Endothelial cell of umbilical vein (primary cell): ENCODE measurements around the gene CPZ. TPM values are rescaled to one million over a fixed set of nuclear protein-coding genes. Genes with fewer than 3 reads are reported as not detected.

Experiments used
- BruUV-seq: library from RNA; stranded (reverse); fragments of 400-500 nt; replicated peaks from 2 replicates; lab custom pipeline; 2021; lab: Mats Ljungman, UMichigan
- CTCF ChIA-PET: fragments of 300-600, 350-600 bp; sonication (Branson Sonifier 250); formaldehyde crosslinking; loops from one replicate; lab custom pipeline; 2021; ENCODE audit warnings: antibody characterized with exemption, inconsistent platforms; lab: Charles Lee
- POLR2A ChIA-PET: fragments of 300-600, 350-600 bp; sonication (Branson Sonifier 250); formaldehyde crosslinking; loops from one replicate; lab custom pipeline; 2021; ENCODE audit warnings: antibody characterized with exemption, inconsistent platforms; lab: Charles Lee
- DNase-seq: peaks from one replicate; pipeline ENCODE4 v3.0.0-alpha.2; 2011; ENCODE audit warnings: low read depth, low spot score
- FAIRE-seq: peaks from 2 replicates; lab custom pipeline; 2011; peaks lifted over from hg19 to GRCh38; lab: Jason Lieb, UNC
- H2AFZ ChIP-seq: 2 replicates; pipeline ENCODE4 v1.6.0; 2012; ENCODE audit warnings: low read depth, low read length, control low read depth, inconsistent platforms
- H3K27ac ChIP-seq: 2 replicates; pipeline ENCODE4 v1.5.1; 2011; ENCODE audit warnings: low read depth, mild to moderate bottlenecking, control low read depth, low read length, moderate library complexity; ENCODE audit not compliant: insufficient read depth
- H3K27me3 ChIP-seq, 2 experiments: 2 replicates each; pipeline versions ENCODE4 v1.6.0 to v1.6.1; 2011; ENCODE audit warnings: low read length in 2 of 2, mixed read lengths in 1 of 2; ENCODE audit not compliant: control insufficient read depth in 2 of 2, insufficient read depth in 2 of 2
- H3K36me3 ChIP-seq, 2 experiments: 2 replicates in 1 of 2; 3 replicates in 1 of 2; pipeline ENCODE4 v1.5.1; 2011; ENCODE audit warnings: low read length in 2 of 2, mild to moderate bottlenecking in 1 of 2, moderate library complexity in 1 of 2; ENCODE audit not compliant: control insufficient read depth in 2 of 2, insufficient read depth in 2 of 2; ENCODE audit errors: extremely low read depth in 1 of 2
- H3K4me1 ChIP-seq: 3 replicates; pipeline ENCODE4 v1.5.1; 2011; ENCODE audit warnings: mild to moderate bottlenecking, low read length; ENCODE audit not compliant: control insufficient read depth, insufficient read depth; ENCODE audit errors: extremely low read depth
- H3K4me2 ChIP-seq: 2 replicates; pipeline ENCODE4 v1.6.1; 2011; ENCODE audit warnings: low read length, control low read depth, mixed read lengths; ENCODE audit not compliant: insufficient read depth
- H3K4me3 ChIP-seq, 3 experiments: fragments of 200-600 bp in 1 of 3; sonication (generic), shearing (Covaris generic) in 1 of 3; replicated peaks in 1 of 3; 2 replicates each; pipeline ENCODE4 v1.5.1; 2011 to 2016; ENCODE audit warnings: control low read depth in 3 of 3, low read length in 3 of 3, mild to moderate bottlenecking in 2 of 3, inconsistent platforms in 1 of 3, low read depth in 1 of 3, moderate library complexity in 1 of 3; ENCODE audit not compliant: insufficient read depth in 1 of 3
- H3K79me2 ChIP-seq: 2 replicates; pipeline ENCODE4 v1.6.0; 2012; ENCODE audit warnings: low read length, inconsistent platforms; ENCODE audit not compliant: control insufficient read depth, insufficient read depth
- H3K9ac ChIP-seq: replicated peaks from 2 replicates; pipeline ENCODE3; 2011; ENCODE audit warnings: low read length, control low read depth; ENCODE audit not compliant: insufficient read depth; ENCODE audit errors: extremely low read depth
- H3K9me1 ChIP-seq: replicated peaks from 3 replicates; pipeline ENCODE4 v1.6.0; 2011; ENCODE audit warnings: mild to moderate bottlenecking, low read length; ENCODE audit not compliant: control insufficient read depth, insufficient read depth; ENCODE audit errors: extremely low read depth
- H3K9me3 ChIP-seq: replicated peaks from 2 replicates; pipeline ENCODE4 v1.5.1; 2012; ENCODE audit warnings: low read length, inconsistent platforms; ENCODE audit not compliant: control insufficient read depth, insufficient read depth
- H4K20me1 ChIP-seq: replicated peaks from 2 replicates; pipeline ENCODE3; 2011; ENCODE audit warnings: mild to moderate bottlenecking, low read length; ENCODE audit not compliant: control insufficient read depth, insufficient read depth; ENCODE audit errors: extremely low read depth
- EZH2 ChIP-seq: IDR thresholded peaks from 2 replicates; pipeline ENCODE4 v1.6.1; 2012; ENCODE audit warnings: borderline replicate concordance, low read depth, mild to moderate bottlenecking, moderate library complexity, low read length, inconsistent platforms; ENCODE audit not compliant: severe bottlenecking
- FOS ChIP-seq: IDR thresholded peaks from 2 replicates; pipeline ENCODE4 v1.6.1; 2011; ENCODE audit warnings: mild to moderate bottlenecking, low read length, moderate library complexity, borderline replicate concordance; ENCODE audit not compliant: insufficient read depth
- GATA2 ChIP-seq: IDR thresholded peaks from 2 replicates; pipeline ENCODE4 v1.7.0; 2011; ENCODE audit warnings: low read depth, mild to moderate bottlenecking, moderate library complexity, mixed read lengths, low read length; ENCODE audit not compliant: insufficient read length, insufficient read depth
- JUN ChIP-seq: IDR thresholded peaks from 2 replicates; pipeline ENCODE4 v1.6.1; 2011; ENCODE audit warnings: borderline replicate concordance, low read depth; ENCODE audit not compliant: insufficient read length, insufficient read depth
- MAX ChIP-seq: IDR thresholded peaks from 2 replicates; pipeline ENCODE4 v1.6.1; 2011; ENCODE audit not compliant: insufficient read depth, insufficient read length
- MYC ChIP-seq: IDR thresholded peaks from one replicate; pipeline ENCODE4 v1.6.1; 2011; ENCODE audit warnings: mild to moderate bottlenecking, low read depth, low read length
- POLR2A ChIP-seq: IDR thresholded peaks from 2 replicates; pipeline ENCODE4 v1.6.1; 2012; ENCODE audit warnings: low read depth, mild to moderate bottlenecking, control low read depth, low read length
- POLR2AphosphoS5 ChIP-seq: IDR thresholded peaks from 2 replicates; pipeline ENCODE4 v1.6.1; 2012; ENCODE audit warnings: low read depth, mild to moderate bottlenecking, control low read depth, low read length, moderate library complexity; ENCODE audit not compliant: insufficient read depth
- dilution Hi-C: fragments of 300-500 bp; cut with MboI; formaldehyde crosslinking; loops from one replicate; pipeline ENCODE4 v1.15.0; 2019; ENCODE audit warnings: low sequenced_read_pairs; ENCODE audit not compliant: extremely low pct_ligation_motif_present
- intact Hi-C: fragments of 100-400 bp; cut with micrococcal nuclease; formaldehyde crosslinking; loops from one replicate; pipeline ENCODE4 v1.10.0; 2022
- polyA plus RNA-seq, 4 experiments: library from polyadenylated mRNA; depleted of rRNA in 3 of 4; stranded (reverse) in 3 of 4; unstranded in 1 of 4; fragments of >200 nt; gene quantifications; 2 replicates each; pipeline versions ENCODE4 v1.2.1 to v1.2.3, GENCODE V29; 2011 to 2012; ENCODE audit warnings: missing spikeins in 1 of 4
- total RNA-seq: library from RNA; stranded (reverse); gene quantifications from 2 replicates; pipeline ENCODE4 v1.2.3, GENCODE V29; 2021
- TF ChIP-seq, protein P1 (sequence below), 2 donors: IDR thresholded peaks; 1 replicate in 1 of 2; 2 replicates in 1 of 2; pipeline ENCODE4 v1.5.1; 2011; ENCODE audit warnings: low read length in 2 of 2, mild to moderate bottlenecking in 2 of 2, moderate library complexity in 2 of 2, control low read depth in 1 of 2, inconsistent platforms in 1 of 2, low read depth in 1 of 2; ENCODE audit not compliant: insufficient read depth in 1 of 2; ENCODE audit errors: extremely low read depth in 1 of 2

Gene CPZ
- total and polyA plus RNA-seq, 2 donors (not counting 3 experiments of a cell fraction or from before 2014, with no cell fraction given), result not detected

- H3K4me3 ChIP-seq, result no peak overlapping the region
- TF ChIP-seq GATA2, result no peak
- TF ChIP-seq, protein P1, sequence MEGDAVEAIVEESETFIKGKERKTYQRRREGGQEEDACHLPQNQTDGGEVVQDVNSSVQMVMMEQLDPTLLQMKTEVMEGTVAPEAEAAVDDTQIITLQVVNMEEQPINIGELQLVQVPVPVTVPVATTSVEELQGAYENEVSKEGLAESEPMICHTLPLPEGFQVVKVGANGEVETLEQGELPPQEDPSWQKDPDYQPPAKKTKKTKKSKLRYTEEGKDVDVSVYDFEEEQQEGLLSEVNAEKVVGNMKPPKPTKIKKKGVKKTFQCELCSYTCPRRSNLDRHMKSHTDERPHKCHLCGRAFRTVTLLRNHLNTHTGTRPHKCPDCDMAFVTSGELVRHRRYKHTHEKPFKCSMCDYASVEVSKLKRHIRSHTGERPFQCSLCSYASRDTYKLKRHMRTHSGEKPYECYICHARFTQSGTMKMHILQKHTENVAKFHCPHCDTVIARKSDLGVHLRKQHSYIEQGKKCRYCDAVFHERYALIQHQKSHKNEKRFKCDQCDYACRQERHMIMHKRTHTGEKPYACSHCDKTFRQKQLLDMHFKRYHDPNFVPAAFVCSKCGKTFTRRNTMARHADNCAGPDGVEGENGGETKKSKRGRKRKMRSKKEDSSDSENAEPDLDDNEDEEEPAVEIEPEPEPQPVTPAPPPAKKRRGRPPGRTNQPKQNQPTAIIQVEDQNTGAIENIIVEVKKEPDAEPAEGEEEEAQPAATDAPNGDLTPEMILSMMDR (IDR thresholded peaks at IDR 0.05; ENCODE audit: extremely low read depth in 1 of 2, insufficient read depth in 1 of 2, low read depth in 1 of 2, low read length in 2 of 2), result no peak
- TF ChIP-seq POLR2A, result no peak
- TF ChIP-seq MYC, result no peak
- intact Hi-C loops (no loop called here), dilution Hi-C loops (no loop called here)
- no TSS peak for BruUV-seq
- H3K9me1 ChIP-seq, result no peaks in the 10 kb centered on the region
- no peak overlapping the region for H3K9ac ChIP-seq
- no peaks in the 10 kb centered on the region for H3K79me2 ChIP-seq
- H2AFZ ChIP-seq, result no peak overlapping the region
- CTCF ChIA-PET, result no interaction called here
- POLR2A ChIA-PET, result no interaction called here
- H3K4me1 ChIP-seq, result no peaks in the 10 kb centered on the region
- no peak for FAIRE-seq
- no peak overlapping the region for H3K27ac ChIP-seq
- H3K4me2 ChIP-seq, result no peak overlapping the region
- no peaks in the 10 kb centered on the region for H3K9me3 ChIP-seq
- DNase-seq, result no peak
- no peaks in the 10 kb centered on the region for H4K20me1 ChIP-seq
- no peaks in the 10 kb centered on the region for H3K36me3 ChIP-seq
- no peaks in the 10 kb centered on the region for H3K27me3 ChIP-seq
Observed at GRCh38 chr4:8640816-8641215, 48.3 kb downstream of the CPZ start.

- BruUV-seq, result no TSS peak
- FAIRE-seq, result no peak
- dilution Hi-C loops, result no loop called here
Observed at GRCh38 chr4:8641256-8641655, 48.7 kb downstream of the CPZ start.

More at GRCh38 chr4:8641256-8641655, 48.7 kb downstream of the CPZ start:
- intact Hi-C loops, result no loop called here
- H4K20me1 ChIP-seq, result no peaks in the 10 kb centered on the region
- no peaks in the 10 kb centered on the region for H3K4me1 ChIP-seq
- TF ChIP-seq MYC (no peak), GATA2 (no peak), POLR2A (no peak), JUN (no peak), POLR2AphosphoS5 (no peak), MAX (no peak), FOS (no peak), EZH2 (no peak)
- TF ChIP-seq, protein P1 (IDR thresholded peaks at IDR 0.05; ENCODE audit: extremely low read depth in 1 of 2, insufficient read depth in 1 of 2, low read depth in 1 of 2, low read length in 2 of 2), result no peak
- H3K4me3 ChIP-seq, result no peak overlapping the region
- H3K9me3 ChIP-seq, result no peaks in the 10 kb centered on the region
- H3K79me2 ChIP-seq, result no peaks in the 10 kb centered on the region
- no peaks in the 10 kb centered on the region for H3K27me3 ChIP-seq
- no peak for DNase-seq
- no peak overlapping the region for H2AFZ ChIP-seq
- no peaks in the 10 kb centered on the region for H3K9me1 ChIP-seq
- ChIA-PET CTCF (no interaction called here), POLR2A (no interaction called here)
- H3K9ac ChIP-seq, result no peak overlapping the region
- H3K4me2 ChIP-seq, result no peak overlapping the region
- H3K36me3 ChIP-seq, result no peaks in the 10 kb centered on the region
- no peak overlapping the region for H3K27ac ChIP-seq
